Endothelial cell of umbilical vein (primary cell): ENCODE data around the gene TNFRSF12A. TPM values are rescaled to one million over a fixed set of nuclear protein-coding genes. Genes with fewer than 3 reads are reported as not detected.

Experiments used
- BruUV-seq: library from RNA; stranded (reverse); fragments of 400-500 nt; replicated peaks from 2 replicates; lab custom pipeline; 2021; lab: Mats Ljungman, UMichigan
- CTCF ChIA-PET: fragments of 300-600, 350-600 bp; sonication (Branson Sonifier 250); formaldehyde crosslinking; loops from one replicate; lab custom pipeline; 2021; ENCODE audit warnings: antibody characterized with exemption, inconsistent platforms; lab: Charles Lee
- POLR2A ChIA-PET: fragments of 300-600, 350-600 bp; sonication (Branson Sonifier 250); formaldehyde crosslinking; loops from one replicate; lab custom pipeline; 2021; ENCODE audit warnings: antibody characterized with exemption, inconsistent platforms; lab: Charles Lee
- DNase-seq: peaks from one replicate; pipeline ENCODE4 v3.0.0-alpha.2; 2011; ENCODE audit warnings: low read depth, low spot score
- FAIRE-seq: peaks from 2 replicates; lab custom pipeline; 2011; peaks lifted over from hg19 to GRCh38; lab: Jason Lieb, UNC
- H2AFZ ChIP-seq: 2 replicates; pipeline ENCODE4 v1.6.0; 2012; ENCODE audit warnings: low read depth, low read length, control low read depth, inconsistent platforms
- H3K27ac ChIP-seq: 2 replicates; pipeline ENCODE4 v1.5.1; 2011; ENCODE audit warnings: low read depth, mild to moderate bottlenecking, control low read depth, low read length, moderate library complexity; ENCODE audit not compliant: insufficient read depth
- H3K27me3 ChIP-seq, 2 experiments: 2 replicates each; pipeline versions ENCODE4 v1.6.0 to v1.6.1; 2011; ENCODE audit warnings: low read length in 2 of 2, mixed read lengths in 1 of 2; ENCODE audit not compliant: control insufficient read depth in 2 of 2, insufficient read depth in 2 of 2
- H3K36me3 ChIP-seq, 2 experiments: 2 replicates in 1 of 2; 3 replicates in 1 of 2; pipeline ENCODE4 v1.5.1; 2011; ENCODE audit warnings: low read length in 2 of 2, mild to moderate bottlenecking in 1 of 2, moderate library complexity in 1 of 2; ENCODE audit not compliant: control insufficient read depth in 2 of 2, insufficient read depth in 2 of 2; ENCODE audit errors: extremely low read depth in 1 of 2
- H3K4me1 ChIP-seq: 3 replicates; pipeline ENCODE4 v1.5.1; 2011; ENCODE audit warnings: mild to moderate bottlenecking, low read length; ENCODE audit not compliant: control insufficient read depth, insufficient read depth; ENCODE audit errors: extremely low read depth
- H3K4me2 ChIP-seq: 2 replicates; pipeline ENCODE4 v1.6.1; 2011; ENCODE audit warnings: low read length, control low read depth, mixed read lengths; ENCODE audit not compliant: insufficient read depth
- H3K4me3 ChIP-seq, 3 experiments: fragments of 200-600 bp in 1 of 3; sonication (generic), shearing (Covaris generic) in 1 of 3; replicated peaks in 1 of 3; 2 replicates each; pipeline ENCODE4 v1.5.1; 2011 to 2016; ENCODE audit warnings: control low read depth in 3 of 3, low read length in 3 of 3, mild to moderate bottlenecking in 2 of 3, inconsistent platforms in 1 of 3, low read depth in 1 of 3, moderate library complexity in 1 of 3; ENCODE audit not compliant: insufficient read depth in 1 of 3
- H3K79me2 ChIP-seq: 2 replicates; pipeline ENCODE4 v1.6.0; 2012; ENCODE audit warnings: low read length, inconsistent platforms; ENCODE audit not compliant: control insufficient read depth, insufficient read depth
- H3K9ac ChIP-seq: replicated peaks from 2 replicates; pipeline ENCODE3; 2011; ENCODE audit warnings: low read length, control low read depth; ENCODE audit not compliant: insufficient read depth; ENCODE audit errors: extremely low read depth
- H3K9me1 ChIP-seq: replicated peaks from 3 replicates; pipeline ENCODE4 v1.6.0; 2011; ENCODE audit warnings: mild to moderate bottlenecking, low read length; ENCODE audit not compliant: control insufficient read depth, insufficient read depth; ENCODE audit errors: extremely low read depth
- H3K9me3 ChIP-seq: replicated peaks from 2 replicates; pipeline ENCODE4 v1.5.1; 2012; ENCODE audit warnings: low read length, inconsistent platforms; ENCODE audit not compliant: control insufficient read depth, insufficient read depth
- H4K20me1 ChIP-seq: replicated peaks from 2 replicates; pipeline ENCODE3; 2011; ENCODE audit warnings: mild to moderate bottlenecking, low read length; ENCODE audit not compliant: control insufficient read depth, insufficient read depth; ENCODE audit errors: extremely low read depth
- EZH2 ChIP-seq: IDR thresholded peaks from 2 replicates; pipeline ENCODE4 v1.6.1; 2012; ENCODE audit warnings: borderline replicate concordance, low read depth, mild to moderate bottlenecking, moderate library complexity, low read length, inconsistent platforms; ENCODE audit not compliant: severe bottlenecking
- FOS ChIP-seq: IDR thresholded peaks from 2 replicates; pipeline ENCODE4 v1.6.1; 2011; ENCODE audit warnings: mild to moderate bottlenecking, low read length, moderate library complexity, borderline replicate concordance; ENCODE audit not compliant: insufficient read depth
- GATA2 ChIP-seq: IDR thresholded peaks from 2 replicates; pipeline ENCODE4 v1.7.0; 2011; ENCODE audit warnings: low read depth, mild to moderate bottlenecking, moderate library complexity, mixed read lengths, low read length; ENCODE audit not compliant: insufficient read length, insufficient read depth
- JUN ChIP-seq: IDR thresholded peaks from 2 replicates; pipeline ENCODE4 v1.6.1; 2011; ENCODE audit warnings: borderline replicate concordance, low read depth; ENCODE audit not compliant: insufficient read length, insufficient read depth
- MYC ChIP-seq: IDR thresholded peaks from one replicate; pipeline ENCODE4 v1.6.1; 2011; ENCODE audit warnings: mild to moderate bottlenecking, low read depth, low read length
- POLR2A ChIP-seq: IDR thresholded peaks from 2 replicates; pipeline ENCODE4 v1.6.1; 2012; ENCODE audit warnings: low read depth, mild to moderate bottlenecking, control low read depth, low read length
- POLR2AphosphoS5 ChIP-seq: IDR thresholded peaks from 2 replicates; pipeline ENCODE4 v1.6.1; 2012; ENCODE audit warnings: low read depth, mild to moderate bottlenecking, control low read depth, low read length, moderate library complexity; ENCODE audit not compliant: insufficient read depth
- dilution Hi-C: fragments of 300-500 bp; cut with MboI; formaldehyde crosslinking; loops from one replicate; pipeline ENCODE4 v1.15.0; 2019; ENCODE audit warnings: low sequenced_read_pairs; ENCODE audit not compliant: extremely low pct_ligation_motif_present
- intact Hi-C: fragments of 100-400 bp; cut with micrococcal nuclease; formaldehyde crosslinking; loops from one replicate; pipeline ENCODE4 v1.10.0; 2022
- polyA plus RNA-seq, 4 experiments: library from polyadenylated mRNA; depleted of rRNA in 3 of 4; stranded (reverse) in 3 of 4; unstranded in 1 of 4; fragments of >200 nt; gene quantifications; 2 replicates each; pipeline versions ENCODE4 v1.2.1 to v1.2.3, GENCODE V29; 2011 to 2012; ENCODE audit warnings: missing spikeins in 1 of 4
- total RNA-seq: library from RNA; stranded (reverse); gene quantifications from 2 replicates; pipeline ENCODE4 v1.2.3, GENCODE V29; 2021
- TF ChIP-seq, protein P1 (sequence below): IDR thresholded peaks from 2 replicates; pipeline ENCODE4 v1.6.1; 2011; ENCODE audit not compliant: insufficient read depth, insufficient read length
- TF ChIP-seq, protein P2 (sequence below), 2 donors: IDR thresholded peaks; 1 replicate in 1 of 2; 2 replicates in 1 of 2; pipeline ENCODE4 v1.5.1; 2011; ENCODE audit warnings: low read length in 2 of 2, mild to moderate bottlenecking in 2 of 2, moderate library complexity in 2 of 2, control low read depth in 1 of 2, inconsistent platforms in 1 of 2, low read depth in 1 of 2; ENCODE audit not compliant: insufficient read depth in 1 of 2; ENCODE audit errors: extremely low read depth in 1 of 2

TNFRSF12A gene
- total and polyA plus RNA-seq, 2 donors (not counting 3 experiments of a cell fraction or from before 2014, with no cell fraction given): 162 to 187 TPM

DNA sequence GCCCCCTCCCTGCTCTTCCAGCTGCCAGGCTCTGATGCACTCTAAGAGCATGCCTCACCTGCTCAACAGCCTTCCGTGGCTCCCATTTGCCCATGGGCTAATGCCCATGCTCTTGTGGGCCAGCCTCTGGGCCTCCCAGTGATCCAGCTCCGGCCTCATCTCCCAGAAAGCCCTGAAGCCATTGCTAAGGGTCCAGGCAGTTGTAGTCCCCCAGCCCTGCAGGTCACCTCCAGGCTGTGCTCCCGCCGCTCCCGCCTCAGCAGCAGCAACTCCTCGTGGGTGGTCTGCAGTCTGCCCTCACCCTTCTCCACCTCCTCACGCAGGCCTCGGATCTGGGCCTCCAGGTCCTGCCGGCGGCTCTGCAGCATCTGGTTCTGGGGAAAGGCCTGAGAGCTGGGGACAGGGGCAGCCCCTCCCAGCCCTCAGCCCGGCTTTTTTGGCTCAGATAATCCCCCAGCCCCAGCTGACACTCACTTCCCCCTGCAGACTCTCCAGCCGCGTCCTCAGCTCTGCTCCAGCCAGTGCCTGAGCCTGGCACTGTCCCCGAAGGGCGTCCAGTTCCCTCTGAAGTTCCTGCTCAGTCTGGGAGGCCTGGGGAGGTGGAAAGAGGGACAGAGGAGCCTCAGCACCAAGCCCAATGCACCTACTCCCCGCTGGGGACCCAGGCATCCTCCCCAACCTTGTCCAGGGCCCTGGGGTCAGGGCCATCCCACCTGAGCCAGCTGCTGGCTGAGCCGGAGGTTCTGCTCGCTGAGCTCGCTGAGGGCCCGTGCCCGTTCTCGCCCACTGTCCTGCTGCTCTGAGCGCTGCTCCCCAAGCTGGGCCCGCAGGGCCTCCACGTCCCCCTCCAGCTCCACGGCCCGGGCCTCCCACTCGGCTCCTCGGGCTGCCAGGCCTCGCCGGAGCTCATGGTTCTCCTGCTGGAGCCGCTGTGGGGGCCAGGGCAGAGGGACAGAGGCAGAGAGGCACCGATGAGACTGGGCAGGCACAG lies 10.3 kb downstream of the TNFRSF12A start:
- H3K27ac ChIP-seq: no peak overlapping the region
- H3K9ac ChIP-seq: no peak overlapping the region
- no peaks in the 10 kb centered on the region for H4K20me1 ChIP-seq
- no peaks in the 10 kb centered on the region for H3K4me1 ChIP-seq
- TF ChIP-seq, protein P1, sequence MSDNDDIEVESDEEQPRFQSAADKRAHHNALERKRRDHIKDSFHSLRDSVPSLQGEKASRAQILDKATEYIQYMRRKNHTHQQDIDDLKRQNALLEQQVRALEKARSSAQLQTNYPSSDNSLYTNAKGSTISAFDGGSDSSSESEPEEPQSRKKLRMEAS: no peak
- TF ChIP-seq EZH2 (no peak), FOS (no peak), POLR2A (no peak), MYC (no peak), POLR2AphosphoS5 (no peak), GATA2 (no peak), JUN (no peak)
- TF ChIP-seq, protein P2, sequence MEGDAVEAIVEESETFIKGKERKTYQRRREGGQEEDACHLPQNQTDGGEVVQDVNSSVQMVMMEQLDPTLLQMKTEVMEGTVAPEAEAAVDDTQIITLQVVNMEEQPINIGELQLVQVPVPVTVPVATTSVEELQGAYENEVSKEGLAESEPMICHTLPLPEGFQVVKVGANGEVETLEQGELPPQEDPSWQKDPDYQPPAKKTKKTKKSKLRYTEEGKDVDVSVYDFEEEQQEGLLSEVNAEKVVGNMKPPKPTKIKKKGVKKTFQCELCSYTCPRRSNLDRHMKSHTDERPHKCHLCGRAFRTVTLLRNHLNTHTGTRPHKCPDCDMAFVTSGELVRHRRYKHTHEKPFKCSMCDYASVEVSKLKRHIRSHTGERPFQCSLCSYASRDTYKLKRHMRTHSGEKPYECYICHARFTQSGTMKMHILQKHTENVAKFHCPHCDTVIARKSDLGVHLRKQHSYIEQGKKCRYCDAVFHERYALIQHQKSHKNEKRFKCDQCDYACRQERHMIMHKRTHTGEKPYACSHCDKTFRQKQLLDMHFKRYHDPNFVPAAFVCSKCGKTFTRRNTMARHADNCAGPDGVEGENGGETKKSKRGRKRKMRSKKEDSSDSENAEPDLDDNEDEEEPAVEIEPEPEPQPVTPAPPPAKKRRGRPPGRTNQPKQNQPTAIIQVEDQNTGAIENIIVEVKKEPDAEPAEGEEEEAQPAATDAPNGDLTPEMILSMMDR (IDR thresholded peaks at IDR 0.05; ENCODE audit: extremely low read depth in 1 of 2, insufficient read depth in 1 of 2, low read depth in 1 of 2, low read length in 2 of 2): no peak
- H3K36me3 ChIP-seq: peaks cover 0 to 9% of the 10 kb centered on the region in 2 experiments
- POLR2A ChIA-PET: no interaction called here
- intact Hi-C loops (loop anchor here (2.0 kb wide), 1 partner anchor 28 kb away; no protein-coding TSS in a partner anchor), dilution Hi-C loops (no loop called here)
- no peaks in the 10 kb centered on the region for H3K9me1 ChIP-seq
- no peak overlapping the region for H3K4me2 ChIP-seq
- H2AFZ ChIP-seq: no peak overlapping the region
- H3K4me3 ChIP-seq: no peak overlapping the region
- DNase-seq: no peak
- no peaks in the 10 kb centered on the region for H3K9me3 ChIP-seq
- H3K79me2 ChIP-seq: no peaks in the 10 kb centered on the region
- peaks cover 39 to 45% of the 10 kb centered on the region in 2 experiments for H3K27me3 ChIP-seq
- no TSS peak for BruUV-seq
- FAIRE-seq: no peak
- CTCF ChIA-PET: interaction anchor here (1.4 to 8.8 kb wide), 16 partner anchors 9 to 141 kb away, joined by 4 to 200 read pairs (median 12); partner anchors contain the start of genes HCFC1R1, MMP25, THOC6 and TNFRSF12A
